Vagina (tissue), 2 donors: ENCODE results near the gene TTC34. TPM values are rescaled to one million over a fixed set of nuclear protein-coding genes. Genes with fewer than 3 reads are reported as not detected.

Source experiments
- DNase-seq, 2 donors: peaks; one replicate each; pipeline ENCODE4 v3.0.0-alpha.2; 2017; ENCODE audit errors: extremely low spot score in 2 of 2
- H3K27ac ChIP-seq: fragments of 200-600 bp; sonication (generic); one replicate; pipeline ENCODE4 v1.5.1; 2019
- H3K27me3 ChIP-seq: fragments of 200-600 bp; sonication (generic); one replicate; pipeline ENCODE4 v1.5.1; 2019
- H3K36me3 ChIP-seq, 2 donors: fragments of 200-600 bp; sonication (generic); one replicate each; pipeline ENCODE4 v1.5.1; 2017 to 2019
- H3K4me1 ChIP-seq: fragments of 200-600 bp; sonication (generic); one replicate; pipeline ENCODE4 v1.5.1; 2019
- H3K4me3 ChIP-seq, 2 donors: fragments of 200-600 bp; sonication (generic); 1 replicate in 1 of 2; 2 replicates in 1 of 2; pipeline ENCODE4 v1.5.1; 2016 to 2019
- H3K9me3 ChIP-seq: fragments of 200-600 bp; sonication (generic); one replicate; pipeline ENCODE4 v1.5.1; 2019
- CTCF ChIP-seq, 3 experiments: fragments of 450-650 bp in 2 of 3; fragments of 200-600 bp in 1 of 3; sonication (generic) in 1 of 3; IDR thresholded peaks; one replicate each; pipeline ENCODE4 v1.5.1; 2017 to 2019; ENCODE audit warnings: antibody characterized with exemption in 3 of 3, mild to moderate bottlenecking in 2 of 3, moderate library complexity in 2 of 3
- POLR2A ChIP-seq, 2 donors: fragments of 450-650 bp; IDR thresholded peaks; one replicate each; pipeline ENCODE4 v1.6.1; 2017; ENCODE audit warnings: antibody characterized with exemption in 2 of 2, mild to moderate bottlenecking in 2 of 2, moderate library complexity in 2 of 2
- POLR2AphosphoS5 ChIP-seq, 2 donors: sonication (generic); formaldehyde crosslinking; IDR thresholded peaks; one replicate each; pipeline ENCODE4 v1.9.0; 2017; ENCODE audit warnings: antibody characterized with exemption in 2 of 2, mild to moderate bottlenecking in 2 of 2, low read depth in 1 of 2; ENCODE audit not compliant: insufficient read depth in 1 of 2
- intact Hi-C: fragments of 100-400 bp; cut with DNase I; formaldehyde crosslinking; loops from one replicate; pipeline ENCODE4 v1.15.1; 2023
- total RNA-seq: library from RNA; depleted of rRNA; stranded (reverse); fragments of >200 nt; gene quantifications from one replicate; pipeline ENCODE4 v1.2.3, GENCODE V29; 2016

TTC34 gene
- total RNA-seq, 1 donor from 2014 or later = under 0.01 TPM

GRCh38 chr1:2832506-2833453 lies 31.3 kb upstream of the TTC34 start:
- no peak for DNase-seq
- no peaks in the 10 kb centered on the region for H3K9me3 ChIP-seq
- no peaks in the 10 kb centered on the region for H3K27me3 ChIP-seq
- intact Hi-C loops = no loop called here
- no peak for TF ChIP-seq CTCF (IDR thresholded peaks at IDR 0.05)
- no peak for TF ChIP-seq POLR2AphosphoS5 (IDR thresholded peaks at IDR 0.05; ENCODE audit: insufficient read depth in 1 of 2, low read depth in 1 of 2)
- TF ChIP-seq POLR2A (IDR thresholded peaks at IDR 0.05) = no peak
- H3K27ac ChIP-seq = no peak overlapping the region
- no peaks in the 10 kb centered on the region for H3K36me3 ChIP-seq
- no peak overlapping the region for H3K4me3 ChIP-seq
- H3K4me1 ChIP-seq = no peaks in the 10 kb centered on the region

- Histone ChIP-seq H3K9me3 (no peaks in the 10 kb centered on the region), H3K36me3 (no peaks in the 10 kb centered on the region), H3K4me1 (no peaks in the 10 kb centered on the region), H3K4me3 (no peak overlapping the region), H3K27ac (no peak overlapping the region), H3K27me3 (no peaks in the 10 kb centered on the region)
- TF ChIP-seq CTCF (IDR thresholded peaks at IDR 0.05) (no peak), POLR2A (IDR thresholded peaks at IDR 0.05) (no peak), POLR2AphosphoS5 (IDR thresholded peaks at IDR 0.05; ENCODE audit: insufficient read depth in 1 of 2, low read depth in 1 of 2) (no peak)
- intact Hi-C loops = no loop called here
- no peak for DNase-seq
Measured at GRCh38 chr1:2831596-2832212, 30.2 kb upstream of the TTC34 start.

- H3K27me3 ChIP-seq = no peaks in the 10 kb centered on the region
- no peaks in the 10 kb centered on the region for H3K9me3 ChIP-seq
Measured at GRCh38 chr1:2830761-2831425, 29.4 kb upstream of the TTC34 start.

GRCh38 chr1:2829846-2830615 lies 28.5 kb upstream of the TTC34 start:
- H3K4me1 ChIP-seq = no peaks in the 10 kb centered on the region
- intact Hi-C loops = no loop called here
- TF ChIP-seq CTCF (IDR thresholded peaks at IDR 0.05) = no peak
- TF ChIP-seq POLR2AphosphoS5 (IDR thresholded peaks at IDR 0.05; ENCODE audit: insufficient read depth in 1 of 2, low read depth in 1 of 2) = no peak
- no peak for TF ChIP-seq POLR2A (IDR thresholded peaks at IDR 0.05)
- no peak for DNase-seq
- no peak overlapping the region for H3K4me3 ChIP-seq
- no peaks in the 10 kb centered on the region for H3K27me3 ChIP-seq
- H3K9me3 ChIP-seq = no peaks in the 10 kb centered on the region
- H3K36me3 ChIP-seq = no peaks in the 10 kb centered on the region
- H3K27ac ChIP-seq = no peak overlapping the region

More at GRCh38 chr1:2830761-2831425, 29.4 kb upstream of the TTC34 start:
- no peak overlapping the region for H3K4me3 ChIP-seq
- DNase-seq = no peak
- no peaks in the 10 kb centered on the region for H3K4me1 ChIP-seq
- TF ChIP-seq CTCF (IDR thresholded peaks at IDR 0.05) (no peak), POLR2AphosphoS5 (IDR thresholded peaks at IDR 0.05; ENCODE audit: insufficient read depth in 1 of 2, low read depth in 1 of 2) (no peak), POLR2A (IDR thresholded peaks at IDR 0.05) (no peak)
- H3K27ac ChIP-seq = no peak overlapping the region
- intact Hi-C loops = no loop called here
- no peaks in the 10 kb centered on the region for H3K36me3 ChIP-seq
